Skeletal muscle satellite cell (primary cell): ENCODE data around the gene ACOX1. TPM values are rescaled to one million over a fixed set of nuclear protein-coding genes. Genes with fewer than 3 reads are reported as not detected.
A peak's percentile ranks its signal among the peaks of the same experiment; 100 is the strongest.

Source experiments
- H3K27me3 ChIP-seq: 2 replicates; pipeline ENCODE4 v1.7.0; 2013; ENCODE audit warnings: low read length; ENCODE audit not compliant: control insufficient read depth, insufficient read depth
- H3K36me3 ChIP-seq: 2 replicates; pipeline ENCODE4 v1.7.0; 2013; ENCODE audit warnings: mild to moderate bottlenecking, control low read depth, low read length; ENCODE audit not compliant: insufficient read depth
- H3K4me1 ChIP-seq: 2 replicates; pipeline ENCODE4 v1.7.0; 2013; ENCODE audit warnings: low read length; ENCODE audit not compliant: control insufficient read depth, insufficient read depth
- H3K4me2 ChIP-seq: 2 replicates; pipeline ENCODE4 v1.7.0; 2013; ENCODE audit warnings: mild to moderate bottlenecking, low read length
- H3K4me3 ChIP-seq: 2 replicates; pipeline ENCODE4 v1.7.0; 2013; ENCODE audit warnings: low read length
- H3K9ac ChIP-seq: 2 replicates; pipeline ENCODE4 v1.7.0; 2013; ENCODE audit warnings: mild to moderate bottlenecking, low read depth, low read length, moderate library complexity
- H3K9me3 ChIP-seq: replicated peaks from 2 replicates; pipeline ENCODE4 v1.7.0; 2013; ENCODE audit warnings: mild to moderate bottlenecking, control low read depth, low read length
- total RNA-seq: library from RNA; depleted of rRNA; stranded (reverse); fragments of >200 nt; gene quantifications from 2 replicates; pipeline ENCODE4 v1.2.3, GENCODE V29; 2012; rRNA removed

The ACOX1 gene
- 31.9 and 46.6 TPM in 2 replicates for total RNA-seq

DNA sequence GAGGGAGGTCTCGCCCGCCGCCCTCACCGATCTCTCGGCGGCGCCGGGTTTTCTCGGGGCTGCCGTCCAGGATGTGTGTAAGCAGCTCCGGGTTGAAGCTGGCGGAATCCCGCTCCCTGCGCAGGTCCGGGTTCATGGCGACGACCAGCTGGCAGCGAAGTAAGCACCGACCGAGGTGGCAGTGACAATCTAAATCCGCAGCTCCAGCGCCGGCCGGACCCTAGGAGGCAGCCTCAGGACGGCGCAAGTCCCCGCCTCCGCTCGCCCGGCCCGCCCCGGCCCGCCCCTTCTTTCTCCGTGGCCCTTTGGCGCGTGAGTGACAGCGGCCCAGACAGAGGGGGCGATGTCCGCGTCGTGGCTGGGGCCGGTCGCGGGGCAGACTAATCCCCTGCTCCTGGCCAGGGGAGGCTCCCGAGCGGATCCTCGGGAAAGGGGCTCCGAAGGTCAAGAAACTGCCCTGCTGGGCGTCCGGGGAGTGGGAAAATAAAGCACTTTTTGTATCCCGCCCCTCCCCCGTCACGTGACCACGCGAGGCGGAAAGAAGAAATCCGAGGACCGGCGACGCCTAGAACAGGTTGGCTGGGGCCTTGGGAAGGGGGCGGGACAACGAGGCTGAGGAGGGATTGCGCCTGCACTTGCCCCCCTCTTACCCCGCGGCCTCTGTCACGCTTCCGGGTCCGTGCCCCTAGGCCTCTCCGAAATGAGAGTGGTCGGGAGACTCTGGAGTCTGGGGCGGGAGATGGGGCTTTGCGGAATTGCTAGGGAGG lies at the start of gene ACOX1, which contains the start of gene TEN1:
ACOX1 (minus strand) TSS at position 229 of the 767 bp plus-strand sequence; CDS start at position 136, 93 bp downstream.
TEN1 (plus strand) TSS at position 303 of the 767 bp plus-strand sequence. CDS start 6,953 bp downstream, outside the sequence.
- H3K4me2 ChIP-seq: peak within 1 kb of the TSS; percentile 93
- H3K4me3 ChIP-seq: peak within 1 kb of the TSS; percentile 93
- H3K36me3 ChIP-seq: peaks cover 4% of the 10 kb centered on the region
- H3K4me1 ChIP-seq: peaks cover 30% of the 10 kb centered on the region
- no peaks in the 10 kb centered on the region for H3K9me3 ChIP-seq
- H3K27me3 ChIP-seq: no peaks in the 10 kb centered on the region
- H3K9ac ChIP-seq: peak within 1 kb of the TSS; percentile 89

DNA sequence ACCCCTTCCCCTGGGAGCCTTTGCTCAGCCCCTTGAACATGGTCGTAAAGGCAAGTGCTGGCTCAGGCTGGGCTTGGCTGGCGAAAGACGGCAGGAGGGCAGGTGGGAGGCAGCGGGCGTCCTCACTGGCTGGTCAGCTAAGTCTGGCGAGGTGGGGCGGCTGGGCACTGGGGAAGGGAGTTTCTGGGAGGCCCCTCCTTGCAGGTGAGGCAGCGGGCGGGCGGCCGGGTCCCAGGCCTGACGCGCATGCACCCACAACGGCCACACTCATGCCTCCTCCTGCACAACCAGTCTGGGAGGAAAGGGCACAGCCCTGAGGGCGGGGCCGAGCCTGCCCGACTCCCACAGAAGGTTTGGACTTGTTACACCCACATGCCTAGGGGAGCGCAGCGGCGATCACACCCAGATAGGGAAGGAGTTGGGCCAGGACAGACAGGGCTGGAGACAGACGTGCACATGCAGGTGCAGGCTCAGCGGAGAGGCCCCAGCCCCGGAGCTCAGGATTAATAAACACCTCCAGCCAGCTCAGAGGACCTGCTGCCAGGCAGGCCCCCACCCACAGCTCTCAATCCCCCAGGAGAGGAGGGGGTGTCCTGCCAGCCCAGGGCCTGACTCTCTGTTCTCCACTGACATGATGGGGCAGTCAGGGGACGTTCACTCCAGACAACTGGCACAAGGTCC lies 48.3 kb upstream of the ACOX1 start, which contains the start of gene EVPL:
EVPL (minus strand) TSS at position 148 of the 681 bp plus-strand sequence; CDS start at position 40, 108 bp downstream.
- H3K4me3 ChIP-seq: no peak within 1 kb of the TSS
- H3K27me3 ChIP-seq: no peaks in the 10 kb centered on the region
- H3K4me2 ChIP-seq: no peak within 1 kb of the TSS
- H3K36me3 ChIP-seq: no peaks in the 10 kb centered on the region
- no peak within 1 kb of the TSS for H3K9ac ChIP-seq
- H3K4me1 ChIP-seq: peaks cover 12% of the 10 kb centered on the region
- no peaks in the 10 kb centered on the region for H3K9me3 ChIP-seq

- Histone ChIP-seq H3K4me1 (peaks cover 12% of the 10 kb centered on the region), H3K9ac (no peak overlapping the region), H3K9me3 (no peaks in the 10 kb centered on the region), H3K4me3 (no peak overlapping the region), H3K36me3 (no peaks in the 10 kb centered on the region), H3K4me2 (no peak overlapping the region), H3K27me3 (no peaks in the 10 kb centered on the region)
Observed at GRCh38 chr17:76026714-76027158, 47.8 kb upstream of the ACOX1 start.

DNA sequence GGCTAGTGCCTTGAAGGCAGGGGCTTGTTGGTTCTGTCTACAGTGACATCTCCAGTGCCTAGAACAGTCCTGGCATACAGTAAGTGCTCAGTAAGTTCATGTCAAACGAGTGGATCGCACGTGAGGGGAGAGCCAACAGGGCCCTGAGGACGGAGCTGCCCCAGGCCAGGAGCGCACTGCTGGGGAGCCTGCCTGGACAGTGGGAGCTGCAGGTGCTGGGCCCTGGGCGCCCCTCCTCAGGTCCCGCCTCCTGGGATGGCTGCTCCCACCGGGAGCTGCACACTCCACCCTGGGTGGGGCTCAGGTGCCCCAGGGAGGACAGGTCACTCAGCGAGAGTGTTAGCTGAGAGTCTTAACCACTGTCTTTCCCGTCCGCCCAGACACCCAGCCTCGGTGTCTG lies 46.3 kb upstream of the ACOX1 start:
- H3K36me3 ChIP-seq: no peaks in the 10 kb centered on the region
- H3K27me3 ChIP-seq: no peaks in the 10 kb centered on the region
- H3K4me3 ChIP-seq: no peak overlapping the region
- peaks cover 9% of the 10 kb centered on the region for H3K4me1 ChIP-seq
- H3K4me2 ChIP-seq: no peak overlapping the region
- no peaks in the 10 kb centered on the region for H3K9me3 ChIP-seq
- H3K9ac ChIP-seq: no peak overlapping the region

DNA sequence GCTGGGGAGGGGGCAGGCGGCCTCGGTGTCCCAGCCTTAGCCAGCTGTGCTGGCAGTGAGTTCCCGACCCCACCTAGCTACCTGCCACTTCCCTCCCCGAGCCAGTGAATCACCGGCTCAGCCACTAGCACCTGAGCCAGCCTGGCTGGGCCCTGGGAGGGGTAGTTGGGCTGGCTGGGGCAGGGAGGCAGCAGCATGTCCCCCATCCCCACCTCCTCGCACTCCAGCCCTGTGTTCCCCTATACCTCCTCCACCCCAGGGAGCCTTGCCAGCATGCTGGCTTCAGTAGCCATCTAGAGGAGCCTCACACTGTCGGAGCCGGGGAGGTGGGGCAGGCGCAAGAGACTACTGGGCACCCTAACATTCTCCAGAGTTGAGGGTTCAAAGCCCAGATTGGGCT lies 45.4 kb upstream of the ACOX1 start:
- H3K27me3 ChIP-seq: peaks cover 5% of the 10 kb centered on the region
- peaks cover 2% of the 10 kb centered on the region for H3K4me1 ChIP-seq
- no peaks in the 10 kb centered on the region for H3K36me3 ChIP-seq
- no peak overlapping the region for H3K4me2 ChIP-seq
- no peak overlapping the region for H3K4me3 ChIP-seq
- no peaks in the 10 kb centered on the region for H3K9me3 ChIP-seq
- no peak overlapping the region for H3K9ac ChIP-seq

GRCh38 chr17:76023900-76024237 lies 44.9 kb upstream of the ACOX1 start:
- H3K4me1 ChIP-seq: no peaks in the 10 kb centered on the region
- no peaks in the 10 kb centered on the region for H3K9me3 ChIP-seq
- H3K4me3 ChIP-seq: no peak overlapping the region
- H3K9ac ChIP-seq: no peak overlapping the region
- H3K27me3 ChIP-seq: peaks cover 5% of the 10 kb centered on the region
- H3K4me2 ChIP-seq: no peak overlapping the region
- H3K36me3 ChIP-seq: no peaks in the 10 kb centered on the region

- Histone ChIP-seq H3K36me3 (no peaks in the 10 kb centered on the region), H3K4me3 (no peak overlapping the region), H3K9ac (no peak overlapping the region), H3K4me1 (no peaks in the 10 kb centered on the region), H3K9me3 (no peaks in the 10 kb centered on the region), H3K27me3 (peaks cover 5% of the 10 kb centered on the region), H3K4me2 (no peak overlapping the region)
Observed at GRCh38 chr17:76022973-76023899, 44.3 kb upstream of the ACOX1 start.

DNA sequence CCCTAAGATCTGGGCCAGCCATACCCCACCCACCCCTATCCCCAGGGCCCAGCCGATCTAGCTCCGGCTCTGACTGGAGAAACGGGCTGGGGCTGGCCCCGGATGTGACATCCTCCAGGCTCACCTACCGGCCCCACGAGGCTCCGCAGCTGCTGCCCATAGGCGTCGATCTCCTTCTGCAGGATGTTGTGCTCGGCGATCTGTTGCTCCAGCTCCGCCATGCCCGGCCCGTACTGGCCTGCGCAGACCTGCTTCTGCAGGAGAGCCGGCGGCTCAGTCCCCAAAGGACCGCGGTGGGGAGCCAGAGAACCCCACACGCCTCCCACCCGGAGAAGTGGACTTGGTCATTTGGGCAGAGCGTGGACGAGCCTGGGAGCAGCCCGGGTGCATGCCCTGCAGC lies 43.3 kb upstream of the ACOX1 start:
- no peak overlapping the region for H3K9ac ChIP-seq

GRCh38 chr17:76019833-76020467 lies 41.0 kb upstream of the ACOX1 start:
- H3K27me3 ChIP-seq: peaks cover 17% of the 10 kb centered on the region

More for the DNA sequence above, 43.3 kb upstream of the ACOX1 start:
- no peak overlapping the region for H3K4me2 ChIP-seq
- H3K9me3 ChIP-seq: no peaks in the 10 kb centered on the region
- peaks cover 5% of the 10 kb centered on the region for H3K27me3 ChIP-seq
- no peaks in the 10 kb centered on the region for H3K36me3 ChIP-seq
- no peaks in the 10 kb centered on the region for H3K4me1 ChIP-seq
- H3K4me3 ChIP-seq: no peak overlapping the region

DNA sequence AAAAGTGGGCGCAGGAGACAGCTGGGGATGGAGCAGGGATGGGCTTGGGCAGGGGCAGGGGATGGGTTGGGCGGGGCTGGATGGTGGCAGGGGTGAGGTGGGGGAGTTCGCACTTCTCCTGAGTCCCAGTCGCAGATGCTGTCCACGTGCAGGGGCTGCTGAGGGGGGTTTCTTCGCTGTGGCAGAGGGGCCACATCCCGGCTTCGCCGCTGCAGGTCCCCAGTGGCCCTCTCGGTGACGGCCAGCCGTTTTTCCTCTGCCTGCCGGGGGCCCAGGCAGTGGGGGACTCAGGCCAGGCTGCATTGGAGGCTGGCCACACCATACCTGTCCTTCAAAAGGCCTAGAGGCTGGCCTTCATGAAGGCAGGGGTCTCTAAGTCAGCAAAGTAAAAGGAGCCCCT lies 39.8 kb upstream of the ACOX1 start:
- H3K4me3 ChIP-seq: no peak overlapping the region
- no peak overlapping the region for H3K9ac ChIP-seq
- H3K36me3 ChIP-seq: no peaks in the 10 kb centered on the region
- H3K4me2 ChIP-seq: no peak overlapping the region
- no peaks in the 10 kb centered on the region for H3K9me3 ChIP-seq
- peaks cover 22% of the 10 kb centered on the region for H3K27me3 ChIP-seq
- no peaks in the 10 kb centered on the region for H3K4me1 ChIP-seq

More at GRCh38 chr17:76019833-76020467, 41.0 kb upstream of the ACOX1 start:
- H3K4me1 ChIP-seq: no peaks in the 10 kb centered on the region
- H3K4me3 ChIP-seq: no peak overlapping the region
- H3K9ac ChIP-seq: no peak overlapping the region
- no peak overlapping the region for H3K4me2 ChIP-seq
- no peaks in the 10 kb centered on the region for H3K36me3 ChIP-seq
- H3K9me3 ChIP-seq: no peaks in the 10 kb centered on the region
